Common myeloid progenitor, CD34-positive (primary cell): Measurements from ENCODE around the gene KRT7.

Source experiments
- CTCF ChIA-PET: fragments of 350-600 bp; sonication (Branson Sonifier 250); formaldehyde crosslinking; loops from one replicate; lab custom pipeline; 2021; ENCODE audit warnings: antibody characterized with exemption; lab: Charles Lee
- POLR2A ChIA-PET: fragments of 350-600 bp; sonication (Branson Sonifier 250); formaldehyde crosslinking; loops from one replicate; lab custom pipeline; 2021; ENCODE audit warnings: antibody characterized with exemption; lab: Charles Lee
- DNase-seq, 3 donors: peaks; one replicate each; pipeline versions ENCODE4 v3.0.0 to v3.0.0-alpha.2; 2013
- H3K27ac ChIP-seq, 2 experiments: 1 replicate in 1 of 2; 2 replicates in 1 of 2; pipeline ENCODE4 v1.7.0; 2013; ENCODE audit warnings: inconsistent platforms in 2 of 2, low read length in 2 of 2, mild to moderate bottlenecking in 2 of 2, low read depth in 1 of 2, moderate library complexity in 1 of 2; ENCODE audit not compliant: severe bottlenecking in 2 of 2, insufficient read depth in 1 of 2, poor library complexity in 1 of 2
- H3K27me3 ChIP-seq, 5 experiments: replicated peaks in 2 of 5; 1 replicate in 3 of 5; 2 replicates in 2 of 5; pipeline versions ENCODE4 v1.6.1 to v1.7.0; 2013; ENCODE audit warnings: low read length in 4 of 5, mild to moderate bottlenecking in 2 of 5, moderate library complexity in 2 of 5, inconsistent platforms in 1 of 5; ENCODE audit not compliant: insufficient read depth in 5 of 5, control insufficient read depth in 4 of 5
- H3K36me3 ChIP-seq, 4 experiments: 1 replicate in 2 of 4; 2 replicates in 2 of 4; pipeline versions ENCODE4 v1.6.1 to v1.7.0; 2013; ENCODE audit warnings: low read length in 3 of 4, control low read depth in 1 of 4, mild to moderate bottlenecking in 1 of 4; ENCODE audit not compliant: control insufficient read depth in 4 of 4, insufficient read depth in 4 of 4
- H3K4me1 ChIP-seq, 4 experiments: 1 replicate in 3 of 4; 2 replicates in 1 of 4; pipeline versions ENCODE4 v1.6.1 to v1.7.1; 2013; ENCODE audit warnings: low read length in 3 of 4, mild to moderate bottlenecking in 3 of 4, control low read depth in 1 of 4, inconsistent platforms in 1 of 4, moderate library complexity in 1 of 4; ENCODE audit not compliant: control insufficient read depth in 4 of 4, insufficient read depth in 4 of 4; ENCODE audit errors: control extremely low read depth in 1 of 4
- H3K4me3 ChIP-seq, 7 experiments: 1 replicate in 4 of 7; 2 replicates in 3 of 7; pipeline versions ENCODE4 v1.5.1 to v1.7.0; 2013; ENCODE audit warnings: mild to moderate bottlenecking in 7 of 7, low read length in 6 of 7, moderate library complexity in 6 of 7, inconsistent platforms in 2 of 7, low read depth in 2 of 7, control low read depth in 1 of 7; ENCODE audit not compliant: insufficient read depth in 4 of 7, control insufficient read depth in 1 of 7; ENCODE audit errors: extremely low read depth in 1 of 7
- H3K9me3 ChIP-seq, 5 experiments: 1 replicate in 4 of 5; 2 replicates in 1 of 5; pipeline versions ENCODE4 v1.6.1 to v1.7.1; 2013; ENCODE audit warnings: low read length in 4 of 5, mild to moderate bottlenecking in 2 of 5, inconsistent platforms in 1 of 5, low read depth in 1 of 5, moderate library complexity in 1 of 5; ENCODE audit not compliant: control insufficient read depth in 4 of 5, insufficient read depth in 2 of 5; ENCODE audit errors: control extremely low read depth in 1 of 5
- WGBS: methylation state at CpG from one replicate; pipeline ENCODE4 v1.1.5; 2013; ENCODE audit not compliant: insufficient coverage; 5-methylcytosine and 5-hydroxymethylcytosine counted together

The KRT7 gene

GRCh38 chr12:52212701-52213563, 20.1 kb upstream of the KRT7 start:
- DNase-seq, result no peak
- Histone ChIP-seq H3K36me3 (no peaks in the 10 kb centered on the region), H3K27me3 (peaks cover 0 to 7% (median 2%) of the 10 kb centered on the region in 5 experiments), H3K4me3 (no peak overlapping the region), H3K27ac (no peak overlapping the region), H3K9me3 (no peaks in the 10 kb centered on the region), H3K4me1 (no peaks in the 10 kb centered on the region)
- 67% methylated on average over 5 of the region's 13 CpGs for WGBS
- POLR2A ChIA-PET, result no interaction called here
- CTCF ChIA-PET, result interaction anchor here (0.7 to 7.2 kb wide), 25 partner anchors 8 to 106 kb away, joined by 3 to 73 read pairs (median 5); no protein-coding TSS in a partner anchor

GRCh38 chr12:52213564-52214420, 19.3 kb upstream of the KRT7 start:
- no peak overlapping the region for H3K4me3 ChIP-seq
- H3K36me3 ChIP-seq, result no peaks in the 10 kb centered on the region
- no peaks in the 10 kb centered on the region for H3K4me1 ChIP-seq
- peak; percentile 61 to 78 (median 67) for DNase-seq
- H3K27me3 ChIP-seq, result peaks cover 0 to 7% (median 0%) of the 10 kb centered on the region in 5 experiments
- POLR2A ChIA-PET, result no interaction called here
- H3K27ac ChIP-seq, result no peak overlapping the region
- H3K9me3 ChIP-seq, result no peaks in the 10 kb centered on the region
- 43% methylated on average over 10 of the region's 13 CpGs for WGBS
- CTCF ChIA-PET, result interaction anchor here (0.8 to 7.2 kb wide), 23 partner anchors 8 to 105 kb away, joined by 3 to 73 read pairs (median 5); no protein-coding TSS in a partner anchor

GRCh38 chr12:52214421-52214802, 18.6 kb upstream of the KRT7 start:
- ChIA-PET POLR2A (no interaction called here), CTCF (interaction anchor here (1.2 to 7.2 kb wide), 13 partner anchors 8 to 104 kb away, joined by 3 to 73 read pairs (median 5); no protein-coding TSS in a partner anchor)
- WGBS, result 57% methylated on average over 2 of the region's 3 CpGs
- no peaks in the 10 kb centered on the region for H3K36me3 ChIP-seq
- no peak overlapping the region for H3K4me3 ChIP-seq
- H3K9me3 ChIP-seq, result no peaks in the 10 kb centered on the region
- no peaks in the 10 kb centered on the region for H3K4me1 ChIP-seq
- DNase-seq, result no peak
- H3K27me3 ChIP-seq, result peaks cover 0 to 7% (median 0%) of the 10 kb centered on the region in 5 experiments
- no peak overlapping the region for H3K27ac ChIP-seq

- 84% methylated on average over 7 of the region's 7 CpGs for WGBS
- Histone ChIP-seq H3K9me3 (no peaks in the 10 kb centered on the region), H3K27ac (no peak overlapping the region), H3K4me3 (no peak overlapping the region), H3K4me1 (no peaks in the 10 kb centered on the region), H3K27me3 (peaks cover 0 to 14% (median 0%) of the 10 kb centered on the region in 5 experiments), H3K36me3 (no peaks in the 10 kb centered on the region)
- ChIA-PET POLR2A (no interaction called here), CTCF (interaction anchor here (0.8 to 7.2 kb wide), 14 partner anchors 11 to 111 kb away, joined by 3 to 73 read pairs (median 4); no protein-coding TSS in a partner anchor)
- DNase-seq, result peak in 2 of 3 donors; percentile 33 to 39
Measured at GRCh38 chr12:52215587-52216031, 17.4 kb upstream of the KRT7 start.

- Histone ChIP-seq H3K27me3 (peaks cover 0 to 15% (median 0%) of the 10 kb centered on the region in 5 experiments), H3K4me1 (no peaks in the 10 kb centered on the region), H3K36me3 (no peaks in the 10 kb centered on the region), H3K27ac (no peak overlapping the region), H3K4me3 (no peak overlapping the region), H3K9me3 (no peaks in the 10 kb centered on the region)
- 80% methylated on average over 3 of the region's 4 CpGs for WGBS
- no peak for DNase-seq
- ChIA-PET CTCF (interaction anchor here (0.8 to 7.2 kb wide), 13 partner anchors 11 to 112 kb away, joined by 3 to 73 read pairs (median 3); no protein-coding TSS in a partner anchor), POLR2A (no interaction called here)
Measured at GRCh38 chr12:52216100-52216499, 16.9 kb upstream of the KRT7 start.

- Histone ChIP-seq H3K27me3 (peaks cover 0 to 15% (median 2%) of the 10 kb centered on the region in 5 experiments), H3K4me3 (no peak overlapping the region), H3K36me3 (no peaks in the 10 kb centered on the region), H3K27ac (no peak overlapping the region), H3K4me1 (no peaks in the 10 kb centered on the region), H3K9me3 (no peaks in the 10 kb centered on the region)
- no CpG with 5 or more reads among the region's 1 CpG for WGBS
- DNase-seq, result no peak
- POLR2A ChIA-PET, result no interaction called here
- CTCF ChIA-PET, result interaction anchor here (1.3 to 7.2 kb wide), 6 partner anchors 13 to 111 kb away, joined by 3 to 73 read pairs (median 4); no protein-coding TSS in a partner anchor
Measured at GRCh38 chr12:52216807-52217206, 16.2 kb upstream of the KRT7 start.
